GM15510 (cell line): Measurements from ENCODE around the gene ZSCAN32.

Experiments
- POLR2A ChIP-seq: IDR thresholded peaks from 3 replicates; pipeline ENCODE4 v1.6.1; 2011; ENCODE audit warnings: borderline replicate concordance; ENCODE audit not compliant: insufficient read length; ENCODE audit errors: extremely low read depth

ZSCAN32 gene

GRCh38 chr16:3400779-3401688 is at the start of gene ZSCAN32, which contains the start of gene ZNF174:
ZSCAN32 (minus strand) TSS chr16:3401004; CDS start chr16:3397557, 3,447 bp downstream.
ZNF174 (plus strand) TSS chr16:3401215; CDS start chr16:3402005, 790 bp downstream.
- TF ChIP-seq POLR2A: peak; percentile 86

- TF ChIP-seq POLR2A: no peak
These were observed 43.2 kb upstream of the ZSCAN32 start for GRCh38 chr16:3444032-3444388.

GRCh38 chr16:3443108-3444031 is 42.6 kb upstream of the ZSCAN32 start, which contains the start of the genes NAA60 and ZNF597:
NAA60 (plus strand) TSS chr16:3443680; CDS start chr16:3476228, 32,548 bp downstream.
ZNF597 (minus strand) TSS chr16:3443504; CDS start chr16:3443153, 351 bp downstream.
- TF ChIP-seq POLR2A: peak; percentile 46

- TF ChIP-seq POLR2A: no peak
These were observed 38.8 kb upstream of the ZSCAN32 start for GRCh38 chr16:3439637-3440036.

DNA sequence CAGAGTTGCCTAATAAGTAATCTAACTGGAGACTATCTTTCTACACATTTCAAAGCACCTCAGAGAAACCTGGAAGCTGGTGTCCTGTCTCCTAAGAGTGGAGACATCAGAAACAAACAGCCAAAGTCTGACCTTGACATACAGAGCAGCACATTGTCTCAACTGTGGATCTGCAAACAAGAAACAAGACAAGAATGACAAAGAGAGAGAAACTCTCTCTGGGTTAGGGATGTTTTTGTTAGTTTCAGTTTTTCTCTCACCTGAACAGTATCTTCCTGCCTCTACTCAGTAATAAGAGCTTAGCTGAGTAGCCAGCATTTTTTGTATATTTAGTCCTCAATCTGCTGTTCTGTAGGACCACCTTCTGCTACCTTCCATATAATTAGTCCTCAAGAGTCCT is 33.6 kb upstream of the ZSCAN32 start:
- no peak for TF ChIP-seq POLR2A

GRCh38 chr16:3431779-3432219 is 31.0 kb upstream of the ZSCAN32 start:
- TF ChIP-seq POLR2A: no peak

DNA sequence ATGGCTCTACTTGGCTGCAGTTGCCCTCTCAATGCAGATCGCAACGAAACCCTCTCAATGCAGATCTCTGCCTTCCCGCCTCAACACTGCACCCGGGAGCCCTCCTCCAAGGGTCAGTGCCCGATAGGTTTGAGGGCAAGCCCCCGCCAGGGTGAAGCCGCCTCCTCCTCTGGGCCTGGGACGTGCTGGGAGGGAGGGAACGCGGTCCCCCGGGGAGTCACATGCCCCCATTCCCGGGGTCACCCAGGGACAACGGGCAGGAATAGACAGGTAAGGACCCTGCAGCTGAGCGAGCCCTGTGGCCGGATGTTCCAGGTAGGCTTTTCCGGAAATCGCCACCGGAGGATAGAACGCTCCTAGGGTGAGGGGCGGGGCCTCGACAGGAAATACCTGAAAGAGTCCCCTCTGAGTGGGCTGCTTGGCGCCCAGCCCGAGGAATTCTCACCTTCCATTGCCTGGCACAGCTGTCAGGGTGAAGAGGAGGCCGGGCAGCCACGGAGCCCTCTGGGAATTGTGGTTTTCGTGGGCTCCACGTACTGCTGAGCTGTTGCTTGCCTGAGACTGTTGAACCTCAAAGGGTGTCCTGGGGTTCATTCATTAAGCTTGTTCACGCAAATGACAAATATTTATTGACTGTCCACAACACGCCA is 13.1 kb upstream of the ZSCAN32 start:
- TF ChIP-seq POLR2A: no peak

DNA sequence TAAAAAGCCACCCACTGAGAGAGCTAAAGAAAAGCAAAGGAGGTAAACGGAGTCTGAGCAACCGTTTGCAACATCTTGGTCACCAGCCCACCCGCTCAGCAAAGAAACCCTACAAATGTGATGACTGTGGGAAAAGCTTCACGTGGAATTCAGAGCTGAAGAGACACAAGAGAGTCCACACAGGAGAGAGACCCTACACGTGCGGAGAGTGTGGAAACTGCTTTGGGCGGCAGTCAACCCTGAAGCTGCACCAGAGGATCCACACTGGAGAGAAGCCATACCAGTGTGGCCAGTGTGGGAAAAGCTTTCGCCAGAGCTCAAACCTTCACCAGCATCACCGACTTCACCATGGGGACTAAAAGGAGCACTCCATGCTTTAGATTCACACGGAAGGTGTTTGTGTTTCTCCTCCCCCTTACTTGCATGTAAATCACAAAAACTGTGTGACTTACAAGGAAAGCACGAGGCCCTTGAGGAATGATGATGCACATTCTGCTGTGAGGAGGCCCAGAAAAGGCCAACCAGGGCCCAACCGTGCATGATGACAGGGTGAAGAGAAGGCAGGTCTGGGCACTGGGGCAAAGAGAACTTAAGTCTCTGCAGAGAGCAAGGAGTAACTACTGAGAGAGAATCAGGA is 7.9 kb upstream of the ZSCAN32 start:
- no peak for TF ChIP-seq POLR2A

DNA sequence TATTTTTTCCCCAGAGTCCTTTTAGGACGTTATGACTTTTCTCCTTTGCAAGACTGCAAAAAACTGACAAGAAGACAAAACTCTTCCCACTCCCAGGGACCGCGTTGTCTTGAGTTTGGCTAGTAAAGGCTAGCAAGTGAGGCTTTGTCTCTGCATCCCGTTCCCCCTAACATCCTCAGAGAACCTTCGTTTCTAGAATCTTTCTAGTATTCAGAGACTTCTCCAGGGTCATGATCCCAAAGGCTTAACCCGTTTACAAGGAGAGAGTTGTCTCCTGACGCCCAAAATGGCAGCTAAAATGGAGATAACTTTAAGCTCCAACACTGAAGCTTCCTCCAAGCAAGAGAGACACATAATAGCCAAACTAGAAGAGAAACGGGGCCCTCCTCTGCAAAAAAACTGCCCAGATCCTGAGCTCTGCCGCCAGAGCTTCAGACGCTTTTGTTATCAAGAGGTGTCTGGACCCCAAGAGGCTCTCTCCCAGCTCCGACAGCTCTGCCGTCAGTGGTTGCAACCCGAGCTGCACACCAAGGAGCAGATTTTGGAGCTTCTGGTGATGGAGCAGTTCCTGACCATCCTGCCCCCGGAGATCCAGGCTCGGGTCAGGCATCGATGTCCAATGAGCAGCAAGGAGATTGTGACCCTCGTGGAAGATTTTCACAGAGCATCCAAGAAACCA is 1.1 kb upstream of the ZSCAN32 start:
- TF ChIP-seq POLR2A: no peak

GRCh38 chr16:3400446-3400778 is 392 bp downstream of the ZSCAN32 start:
- TF ChIP-seq POLR2A: no peak

- no peak for TF ChIP-seq POLR2A
These were observed 11.0 kb downstream of the ZSCAN32 start for GRCh38 chr16:3389663-3390338.

DNA sequence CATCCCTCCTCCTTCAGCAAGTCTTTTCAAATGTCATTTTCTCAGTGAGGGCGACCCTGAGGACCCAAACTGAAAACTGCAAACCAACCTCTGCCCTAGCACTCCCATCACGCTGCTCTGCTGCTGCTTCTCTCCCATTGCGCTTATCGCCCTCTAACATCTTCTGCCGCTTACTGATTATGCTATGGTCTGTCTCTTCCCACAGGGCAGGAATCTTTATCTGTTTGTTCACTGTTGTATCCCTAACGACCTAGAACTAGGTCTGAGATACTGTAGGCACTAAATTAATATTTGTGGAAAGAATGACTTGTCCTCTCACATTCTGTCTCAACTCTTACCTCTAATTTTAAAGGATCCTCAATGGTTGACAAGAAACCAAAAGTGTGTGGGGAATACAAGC is 12.5 kb downstream of the ZSCAN32 start:
- TF ChIP-seq POLR2A: no peak

DNA sequence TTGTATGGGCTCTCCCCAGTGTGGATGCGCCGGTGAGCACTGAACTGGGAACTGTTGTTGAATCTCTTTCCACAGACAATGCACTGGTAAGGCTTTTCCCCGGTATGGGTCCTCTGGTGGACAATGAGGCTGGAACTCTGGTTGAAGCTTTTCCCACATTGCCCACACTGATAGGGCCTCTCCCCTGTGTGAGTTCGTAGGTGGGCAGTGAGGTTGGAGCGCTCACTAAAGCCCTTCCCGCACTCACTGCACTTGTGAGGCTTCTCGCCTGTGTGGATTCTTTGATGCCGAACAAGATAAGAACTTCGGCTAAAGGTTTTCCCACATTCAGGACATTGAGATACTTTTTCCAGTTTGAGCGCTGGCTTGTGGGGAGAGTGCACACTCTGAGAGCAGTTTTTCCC is 17.8 kb downstream of the ZSCAN32 start:
- TF ChIP-seq POLR2A: no peak

- no peak for TF ChIP-seq POLR2A
These were observed 22.9 kb downstream of the ZSCAN32 start for GRCh38 chr16:3377917-3378316.

DNA sequence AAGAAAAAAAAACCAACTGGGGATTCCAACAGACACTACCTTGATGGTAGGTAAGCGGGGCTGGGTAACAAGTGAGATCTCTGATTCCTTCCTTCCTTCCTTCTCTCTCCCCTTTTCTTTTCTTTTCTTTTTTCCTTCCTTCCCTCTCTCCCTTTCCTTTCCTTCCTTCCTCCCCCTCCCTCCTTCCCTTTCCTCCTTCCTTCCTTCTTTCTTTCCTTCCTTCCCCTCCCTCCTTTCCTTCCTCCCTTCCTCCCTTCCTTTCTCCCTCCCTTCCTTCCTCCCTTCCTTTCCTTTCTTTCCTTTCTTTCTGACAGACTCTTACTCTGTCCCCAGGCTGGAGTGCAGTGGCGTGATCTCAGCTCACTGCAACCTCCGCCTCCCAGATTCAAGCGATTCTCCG is 25.1 kb downstream of the ZSCAN32 start:
- no peak for TF ChIP-seq POLR2A
